NCI-H146 treated with DMSO at 0.1 percent for 48 hours (cell line): ENCODE measurements around the gene KRTAP9-2.
"Not testable (repeated sequence)": the region's sequence is repeated elsewhere in the genome, so short reads cannot be mapped to it uniquely, and the experiment has no call there.

ENCODE experiments used
- DNase-seq: peaks from one replicate; lab custom pipeline; 2025; ENCODE audit not compliant: unreplicated experiment; lab: John Stamatoyannopoulos, UW

Gene KRTAP9-2

GRCh38 chr17:41232399-41233105 is 6.1 kb downstream of the KRTAP9-2 start, which contains the start of gene KRTAP9-3:
TSS of gene KRTAP9-3 (plus strand) at chr17:41232449. CDS start at chr17:41232502, 53 bp downstream.
- not testable (repeated sequence) for DNase-seq

GRCh38 chr17:41237116-41237515 is 10.7 kb downstream of the KRTAP9-2 start:
- DNase-seq, result not testable (repeated sequence)

GRCh38 chr17:41237949-41238437 is 11.5 kb downstream of the KRTAP9-2 start, which contains the start of gene KRTAP9-8:
TSS of gene KRTAP9-8 (plus strand) at chr17:41237999. CDS start at chr17:41238052, 53 bp downstream.
- DNase-seq, result not testable (repeated sequence)

GRCh38 chr17:41246995-41247787 is 20.7 kb downstream of the KRTAP9-2 start:
- DNase-seq, result not testable (repeated sequence)

GRCh38 chr17:41249637-41250240 is 23.3 kb downstream of the KRTAP9-2 start, which contains the start of gene KRTAP9-4:
TSS of gene KRTAP9-4 (plus strand) at chr17:41249687. CDS start at chr17:41249721, 34 bp downstream.
- DNase-seq, result not testable (repeated sequence)

- no peak for DNase-seq
Measured at GRCh38 chr17:41251261-41251660, 24.8 kb downstream of the KRTAP9-2 start.

GRCh38 chr17:41254861-41255260 is 28.4 kb downstream of the KRTAP9-2 start:
- no peak for DNase-seq

GRCh38 chr17:41255381-41256290 is 29.2 kb downstream of the KRTAP9-2 start, which contains the start of gene KRTAP9-9:
TSS of gene KRTAP9-9 (plus strand) at chr17:41255384.
- not testable (repeated sequence) for DNase-seq

GRCh38 chr17:41256291-41256685 is 29.8 kb downstream of the KRTAP9-2 start:
- no peak for DNase-seq

GRCh38 chr17:41258406-41258805 is 32.0 kb downstream of the KRTAP9-2 start:
- no peak for DNase-seq

GRCh38 chr17:41263212-41263611 is 36.8 kb downstream of the KRTAP9-2 start:
- DNase-seq, result no peak

- DNase-seq, result no peak
Measured at GRCh38 chr17:41264599-41264998, 38.2 kb downstream of the KRTAP9-2 start.

GRCh38 chr17:41265078-41265477 is 38.6 kb downstream of the KRTAP9-2 start, which contains the start of gene KRTAP9-6:
TSS of gene KRTAP9-6 (plus strand) at chr17:41265378. CDS start at chr17:41265378, 0 bp downstream.
- no peak for DNase-seq

- no peak for DNase-seq
Measured at GRCh38 chr17:41267711-41268110, 41.3 kb downstream of the KRTAP9-2 start.

- DNase-seq, result not testable (repeated sequence)
Measured at GRCh38 chr17:41271323-41271722, 44.9 kb downstream of the KRTAP9-2 start.

- no peak for DNase-seq
Measured at GRCh38 chr17:41271858-41272257, 45.4 kb downstream of the KRTAP9-2 start.

- DNase-seq, result not testable (repeated sequence)
Measured at GRCh38 chr17:41275648-41276190, 49.3 kb downstream of the KRTAP9-2 start, which contains the start of gene KRTAP9-7. TSS of gene KRTAP9-7 (plus strand) at chr17:41275698. CDS start at chr17:41275698, 0 bp downstream.
